Activated T-helper 9 cell treated with anti-CD3 and anti-CD28 coated beads, Interleukin-2, amount 50 U/mL, for 16 hours (primary cell): ENCODE data around the gene WDR70.
"Not testable (repeated sequence)": the region's sequence is repeated elsewhere in the genome, so short reads cannot be mapped to it uniquely, and the experiment has no call there.

Experiments used
- DNase-seq: peaks from one replicate; pipeline ENCODE4 v3.0.0-alpha.2; 2020; ENCODE audit warnings: low read depth

The WDR70 gene

DNA sequence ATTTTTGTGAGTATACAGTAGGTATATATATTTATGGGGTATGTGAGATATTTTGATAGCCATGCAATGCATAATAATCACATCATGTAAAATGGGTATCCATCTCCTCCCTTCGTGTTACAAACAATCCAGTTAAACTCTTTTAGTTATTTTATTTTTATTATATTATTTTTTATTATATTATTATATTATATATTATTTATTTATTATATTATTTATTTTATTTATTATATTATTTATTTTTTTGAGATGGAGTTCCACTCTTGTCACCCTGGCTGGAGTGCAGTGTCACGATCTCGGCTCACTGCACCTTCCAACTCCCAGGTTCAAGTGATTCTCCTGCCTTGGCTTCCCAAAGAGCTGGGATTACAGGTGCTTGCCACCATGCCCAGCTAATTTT, 138.6 kb downstream of the WDR70 start:
- DNase-seq, result no peak

GRCh38 chr5:37518356-37518755, 139.2 kb downstream of the WDR70 start:
- not testable (repeated sequence) for DNase-seq

DNA sequence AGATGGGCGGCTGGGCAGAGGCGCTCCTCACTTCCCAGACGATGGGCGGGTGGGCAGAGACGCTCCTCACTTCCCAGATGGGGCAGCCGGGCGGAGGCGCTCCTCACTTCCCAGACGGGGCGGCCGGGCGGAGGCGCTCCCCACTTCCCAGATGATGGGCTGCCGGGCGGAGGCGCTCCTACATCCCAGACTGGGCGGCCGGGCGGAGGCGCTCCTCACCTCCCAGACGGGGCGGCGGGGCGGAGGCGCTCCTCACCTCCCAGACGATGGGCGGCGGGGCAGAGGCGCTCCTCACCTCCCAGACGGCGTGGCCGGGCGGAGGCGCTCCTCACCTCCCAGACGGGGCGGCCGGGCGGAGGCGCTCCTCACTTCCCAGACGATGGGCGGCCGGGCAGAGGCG, 140.2 kb downstream of the WDR70 start:
- no peak for DNase-seq

GRCh38 chr5:37519807-37520206, 140.7 kb downstream of the WDR70 start:
- no peak for DNase-seq

GRCh38 chr5:37520811-37521210, 141.7 kb downstream of the WDR70 start:
- no peak for DNase-seq

DNA sequence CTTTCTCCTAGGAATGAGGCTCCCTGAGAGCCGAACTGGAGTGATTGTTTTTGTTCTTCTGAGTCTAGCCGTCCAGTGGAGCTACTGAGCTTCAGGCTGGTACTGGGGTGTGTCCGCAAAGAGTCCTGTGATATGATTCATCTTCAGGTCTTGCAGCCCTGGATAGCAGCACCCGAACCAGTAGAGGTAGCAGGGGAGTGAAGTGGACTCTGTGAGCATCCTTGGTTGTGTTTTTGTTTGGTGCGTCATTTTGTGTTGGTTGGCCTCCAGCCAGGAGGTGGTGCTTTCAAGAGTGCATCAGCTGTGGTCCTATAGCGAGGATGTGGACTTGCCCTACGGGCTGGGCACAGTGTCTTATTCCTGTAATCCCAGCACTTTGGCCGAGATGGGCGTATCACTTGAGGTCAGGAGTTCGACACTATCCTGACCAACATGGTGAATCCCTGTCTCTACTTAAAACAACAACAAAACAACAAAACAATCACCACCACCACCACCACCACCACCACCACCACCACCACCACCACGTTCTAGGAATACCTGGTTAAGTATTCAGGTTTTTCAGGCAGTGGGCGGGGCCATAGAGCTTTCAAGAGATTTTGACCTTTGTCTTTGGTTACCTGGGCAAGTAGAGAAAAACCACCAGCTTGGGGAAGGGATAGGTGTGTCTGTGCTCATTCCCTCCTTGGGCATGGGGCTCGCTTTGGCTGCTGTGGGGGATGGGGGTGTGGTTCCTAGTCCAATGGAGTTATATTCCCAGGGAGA, 154.0 kb downstream of the WDR70 start:
- no peak for DNase-seq

DNA sequence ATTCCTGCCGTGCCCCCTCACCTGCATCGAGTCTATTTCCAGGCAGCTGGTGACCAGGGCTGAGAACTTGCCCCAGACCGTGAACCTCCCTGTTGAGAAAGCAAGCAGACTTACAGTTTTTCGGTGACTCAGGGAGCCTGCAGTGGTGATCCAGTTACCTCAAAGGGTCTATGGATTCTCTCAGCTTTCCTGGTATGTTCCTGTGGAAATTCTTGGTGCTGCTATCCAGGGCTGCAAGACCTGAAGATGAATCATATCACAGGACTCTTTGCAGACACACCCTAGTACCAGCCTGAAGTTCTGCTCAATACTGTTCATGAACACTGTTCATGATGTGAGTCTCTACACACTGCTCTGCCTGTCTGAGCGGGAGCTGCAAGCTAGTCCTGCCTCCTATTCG, 154.7 kb downstream of the WDR70 start:
- no peak for DNase-seq

- no peak for DNase-seq
Observed at GRCh38 chr5:37539459-37539858, 160.3 kb downstream of the WDR70 start.

DNA sequence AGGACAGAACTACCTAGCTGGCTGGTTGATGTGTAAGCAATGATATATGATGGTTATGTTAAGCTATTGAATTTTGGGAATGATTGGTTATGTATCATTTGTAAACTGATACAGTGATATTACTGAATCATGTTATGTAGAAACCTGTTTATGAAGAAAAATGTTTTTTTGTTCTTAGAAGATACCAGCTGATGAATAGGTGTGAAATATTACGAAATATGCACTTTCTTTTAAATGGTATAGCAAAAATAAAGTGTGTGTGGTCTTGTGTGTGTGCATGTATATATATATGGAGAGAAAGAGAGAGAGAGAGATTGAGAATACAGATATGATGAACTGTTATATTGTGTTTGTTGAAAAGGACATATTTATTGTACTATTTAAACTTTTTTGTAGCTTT, 164.1 kb downstream of the WDR70 start:
- no peak for DNase-seq

GRCh38 chr5:37549411-37549810, 170.3 kb downstream of the WDR70 start:
- DNase-seq, result no peak

DNA sequence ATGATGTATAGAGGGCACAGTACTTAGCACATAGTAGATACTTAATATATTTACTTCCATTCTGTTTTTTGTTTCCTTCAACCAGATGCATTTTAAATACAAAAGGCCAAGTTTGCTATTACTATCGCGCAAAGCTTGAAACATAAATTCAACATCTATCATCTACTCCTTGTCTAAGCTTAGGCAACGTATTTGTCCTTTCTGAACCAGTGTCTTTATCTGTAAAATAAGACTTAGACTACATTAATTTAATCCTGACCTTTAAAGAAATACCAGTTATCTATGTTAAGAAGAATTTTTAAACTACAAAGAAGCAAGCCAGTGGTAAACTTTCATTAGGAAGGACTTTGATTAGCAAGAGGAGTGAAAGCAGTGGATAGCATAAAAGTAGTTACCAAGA, 173.0 kb downstream of the WDR70 start:
- DNase-seq, result no peak

- no peak for DNase-seq
Observed at GRCh38 chr5:37552770-37553719, 173.9 kb downstream of the WDR70 start.

DNA sequence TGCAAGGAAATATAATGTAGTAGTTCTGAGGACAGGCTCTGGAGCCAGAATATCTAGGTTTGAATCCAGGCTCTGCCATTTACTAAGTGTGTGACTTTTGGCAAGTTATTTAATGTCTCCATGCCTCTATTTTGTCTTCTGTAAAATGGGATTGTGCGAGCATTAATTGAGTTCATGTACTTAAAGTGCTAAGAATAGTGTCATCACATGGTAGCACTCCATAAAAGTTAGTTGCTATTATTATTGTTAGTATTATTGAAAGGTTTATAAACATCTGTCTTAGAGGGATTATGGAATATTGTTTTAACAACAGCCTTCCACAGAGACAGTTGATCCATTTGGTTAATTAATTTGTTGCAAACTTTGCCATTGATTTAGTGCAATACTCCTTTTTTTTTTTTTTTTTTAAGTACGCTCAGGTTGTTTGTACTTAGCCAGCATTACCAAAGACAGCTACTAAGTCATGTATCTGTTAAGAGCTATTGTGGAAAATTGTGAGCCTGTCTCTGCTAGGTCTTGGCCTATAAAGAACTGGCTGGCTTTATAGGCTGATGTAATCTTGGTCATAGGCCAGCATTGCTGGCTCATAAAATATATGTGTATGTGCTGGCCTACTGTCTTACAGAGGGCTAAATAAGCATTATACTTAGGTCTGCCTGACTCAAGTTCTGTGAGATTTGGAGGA, 174.7 kb downstream of the WDR70 start:
- DNase-seq, result no peak

DNA sequence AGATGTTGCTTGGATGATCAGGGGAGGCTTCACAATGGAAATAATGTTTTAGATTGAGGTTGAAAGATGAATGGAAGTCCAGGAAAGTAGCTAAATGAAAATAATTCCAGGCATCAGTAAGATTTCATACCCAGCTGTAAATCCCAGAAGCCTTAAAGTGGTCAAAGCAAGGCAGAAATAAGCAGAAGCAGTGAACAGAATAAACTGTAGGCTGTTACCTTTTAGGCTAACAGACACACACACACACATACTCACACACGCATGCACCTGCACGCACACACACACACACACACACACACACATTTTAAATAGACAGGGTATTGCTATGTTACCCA, 175.3 kb downstream of the WDR70 start:
- DNase-seq, result no peak

GRCh38 chr5:37554938-37555337, 175.8 kb downstream of the WDR70 start:
- no peak for DNase-seq

DNA sequence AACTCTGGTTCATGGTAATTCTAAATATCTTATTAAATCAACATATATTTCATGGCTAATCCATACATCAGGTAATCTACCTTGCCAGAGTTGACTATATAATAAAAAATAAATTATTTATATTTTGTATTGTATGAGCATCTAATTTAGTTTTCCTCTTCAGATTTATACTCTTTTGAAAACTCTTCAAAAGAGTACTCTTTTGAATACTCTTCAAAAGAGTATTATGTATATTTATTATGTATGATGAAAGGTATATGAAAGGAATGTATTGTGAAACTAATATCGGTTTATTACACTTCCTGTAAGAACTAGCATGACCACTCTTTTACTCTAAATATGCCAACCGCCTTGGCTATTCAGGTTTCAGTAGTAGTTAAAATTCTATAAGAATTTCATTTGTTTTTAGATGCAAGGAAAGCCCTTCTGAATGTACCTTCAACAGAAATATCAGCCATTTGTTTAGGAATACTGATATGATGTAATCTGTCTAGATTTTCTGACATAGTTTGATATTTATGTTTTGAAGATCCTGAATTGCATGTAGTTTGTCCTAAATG, 178.7 kb downstream of the WDR70 start:
- DNase-seq, result no peak

- no peak for DNase-seq
Observed at GRCh38 chr5:37565062-37565670, 186.0 kb downstream of the WDR70 start.

DNA sequence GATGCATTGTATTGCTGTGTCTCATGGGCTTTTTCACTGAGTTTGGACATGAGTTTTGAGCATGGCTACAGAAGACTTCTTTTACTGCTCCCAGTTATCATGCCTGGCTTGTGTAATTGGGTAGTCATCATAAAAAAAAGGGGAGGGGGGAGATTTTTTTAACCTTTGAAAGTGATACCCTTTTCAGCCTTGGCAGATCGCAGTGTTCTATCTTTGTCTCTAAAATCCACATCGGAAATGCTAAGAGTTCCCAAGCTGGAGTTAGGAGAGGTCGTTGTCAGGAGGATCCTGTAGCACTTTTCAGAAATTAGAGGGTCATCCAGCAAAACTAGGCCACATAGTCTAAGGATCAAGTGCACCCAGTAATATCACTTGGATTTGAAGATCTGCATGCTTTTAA, 188.4 kb downstream of the WDR70 start:
- no peak for DNase-seq

- no peak for DNase-seq
Observed at GRCh38 chr5:37568018-37568753, 189.1 kb downstream of the WDR70 start.

DNA sequence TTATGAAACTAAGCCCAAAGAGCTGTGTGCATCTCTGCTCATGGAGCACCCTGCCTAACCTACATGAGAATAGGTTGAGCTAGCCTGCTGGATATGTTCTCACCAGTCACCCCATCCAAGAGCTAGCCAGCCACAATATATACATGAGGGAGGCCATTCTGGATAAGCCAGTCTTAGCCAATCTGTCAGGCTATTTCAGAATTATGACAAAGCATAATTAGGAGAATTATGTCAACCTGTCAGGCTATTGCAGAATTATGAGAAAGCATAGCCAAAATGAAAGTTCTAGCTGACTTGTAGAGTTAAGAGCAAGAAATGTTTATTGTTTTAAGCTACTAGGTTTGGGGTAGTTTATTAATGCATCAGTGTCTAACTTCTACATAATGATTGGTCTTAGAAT, 189.8 kb downstream of the WDR70 start:
- DNase-seq, result no peak

DNA sequence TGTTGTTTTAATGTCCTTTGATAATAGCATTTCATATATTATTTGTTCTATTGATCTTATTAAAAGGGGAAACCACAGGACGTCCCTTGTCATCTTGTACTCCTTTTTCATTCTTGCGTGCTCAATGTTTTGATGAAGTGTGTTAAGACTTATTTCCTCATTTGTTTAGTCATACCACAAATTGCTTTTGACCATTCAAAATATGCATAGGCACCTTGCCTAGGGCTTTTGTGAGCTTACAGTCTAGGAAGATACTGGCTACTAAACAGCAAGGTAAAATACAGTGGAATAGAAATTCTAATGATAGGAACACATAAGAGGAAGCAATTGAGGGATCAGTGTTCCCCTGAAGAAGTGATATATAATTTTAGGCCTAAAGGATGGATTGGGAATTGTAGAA, 190.3 kb downstream of the WDR70 start:
- no peak for DNase-seq
